ENCODE data around the gene UNC5A.
"Not testable (repeated sequence)": the region's sequence is repeated elsewhere in the genome, so short reads cannot be mapped to it uniquely, and the experiment has no call there.

UNC5A gene

GRCh38 chr5:176870110-176870591, 59.8 kb downstream of the UNC5A start:
- ATAC-seq = peak; percentile 81
- no peak for TF ChIP-seq BACH2 (CRISPR knock-in tag; IDR thresholded peaks at IDR 0.05; ENCODE audit: borderline replicate concordance)

- not testable (repeated sequence) for ATAC-seq
These were observed 60.3 kb downstream of the UNC5A start for GRCh38 chr5:176870644-176871043.

- ATAC-seq = not testable (repeated sequence)
These were observed 62.2 kb downstream of the UNC5A start for GRCh38 chr5:176872586-176872985.

GRCh38 chr5:176873011-176873410, 62.7 kb downstream of the UNC5A start:
- not testable (repeated sequence) for ATAC-seq

GRCh38 chr5:176873541-176874172, 63.3 kb downstream of the UNC5A start:
- no peak for ATAC-seq
- TF ChIP-seq ESRRG (CRISPR knock-in tag; IDR thresholded peaks at IDR 0.05) = no peak
- no peak for TF ChIP-seq ZNF70 (CRISPR knock-in tag; IDR thresholded peaks at IDR 0.05)
- no peak for TF ChIP-seq TCF4 (CRISPR knock-in tag; IDR thresholded peaks at IDR 0.05; ENCODE audit: borderline replicate concordance)
- TF ChIP-seq RARB (CRISPR knock-in tag; IDR thresholded peaks at IDR 0.05) = no peak
- no peak for TF ChIP-seq TSHZ2 (CRISPR knock-in tag; IDR thresholded peaks at IDR 0.05)

GRCh38 chr5:176874198-176874780, 63.9 kb downstream of the UNC5A start:
- TF ChIP-seq ZNF70 (CRISPR knock-in tag; IDR thresholded peaks at IDR 0.05) = no peak
- no peak for ATAC-seq

GRCh38 chr5:176875014-176875550, 64.7 kb downstream of the UNC5A start:
- ATAC-seq = no peak
- no peak for TF ChIP-seq CSDC2 (CRISPR knock-in tag; IDR thresholded peaks at IDR 0.05)
- no peak for TF ChIP-seq TSHZ2 (CRISPR knock-in tag; IDR thresholded peaks at IDR 0.05)
- TF ChIP-seq CREB5 (CRISPR knock-in tag; IDR thresholded peaks at IDR 0.05; ENCODE audit: low read depth) = no peak

- no peak for ATAC-seq
- TF ChIP-seq POU6F1 (CRISPR knock-in tag; IDR thresholded peaks at IDR 0.05; ENCODE audit: borderline replicate concordance, low read depth) = no peak
- TF ChIP-seq ZC3H10 (CRISPR knock-in tag; IDR thresholded peaks at IDR 0.05) = no peak
- TF ChIP-seq TSHZ2 (CRISPR knock-in tag; IDR thresholded peaks at IDR 0.05) = no peak
- no peak for TF ChIP-seq CSDC2 (CRISPR knock-in tag; IDR thresholded peaks at IDR 0.05)
- no peak for TF ChIP-seq ZNF70 (CRISPR knock-in tag; IDR thresholded peaks at IDR 0.05)
- no peak for TF ChIP-seq TCF4 (CRISPR knock-in tag; IDR thresholded peaks at IDR 0.05; ENCODE audit: borderline replicate concordance)
- no peak for TF ChIP-seq CSRNP3 (CRISPR knock-in tag; IDR thresholded peaks at IDR 0.05)
These were observed 65.6 kb downstream of the UNC5A start for GRCh38 chr5:176875783-176876505.

All from SK-N-SH treated with all-trans-retinoic acid at 6 μM for 48 hours (cell line).